NCI-H1092 (cell line): ENCODE measurements around the gene DCBLD2.

ENCODE experiments used
- DNase-seq: peaks from one replicate; lab custom pipeline; 2025; lab: John Stamatoyannopoulos, UW

DCBLD2 gene

DNA sequence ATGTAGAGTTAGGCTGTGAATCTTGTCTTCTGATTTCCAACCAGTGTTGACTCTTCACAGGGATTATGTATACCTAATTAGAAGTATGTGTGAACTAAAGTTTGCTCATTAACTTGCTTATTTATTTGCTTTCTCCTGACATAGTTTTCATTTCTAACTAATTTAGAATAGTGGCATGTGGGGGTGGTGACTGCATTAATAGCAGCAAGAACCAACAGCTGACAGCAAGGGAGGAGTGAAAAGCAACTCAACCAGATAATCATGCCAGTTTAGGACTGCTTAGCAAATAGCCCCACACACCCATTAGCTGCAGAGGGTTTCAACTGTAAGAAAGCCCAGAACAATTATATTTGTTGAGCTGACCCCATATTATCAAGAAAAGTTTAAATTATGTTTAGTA lies 134.6 kb downstream of the DCBLD2 start:
- DNase-seq: no peak

DNA sequence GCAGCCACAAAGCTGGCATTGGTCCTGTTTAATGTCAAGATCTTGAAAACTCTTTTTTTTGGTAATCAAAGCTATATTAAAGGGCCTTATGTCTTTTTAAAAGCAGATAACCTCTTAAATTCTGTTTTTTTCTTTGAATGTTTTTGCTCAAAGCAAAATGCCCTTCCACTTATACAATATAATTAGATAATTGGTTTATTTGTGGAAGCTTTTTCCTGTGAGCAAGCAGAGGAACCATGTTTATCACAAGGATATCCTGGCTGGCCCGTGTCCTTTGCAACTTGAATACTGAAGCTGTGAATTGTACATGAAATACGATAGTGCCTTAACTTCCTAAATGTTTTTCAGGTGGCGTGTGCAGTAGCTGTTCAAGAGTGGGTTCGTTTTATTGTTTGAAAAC lies 135.8 kb downstream of the DCBLD2 start:
- DNase-seq: no peak

DNA sequence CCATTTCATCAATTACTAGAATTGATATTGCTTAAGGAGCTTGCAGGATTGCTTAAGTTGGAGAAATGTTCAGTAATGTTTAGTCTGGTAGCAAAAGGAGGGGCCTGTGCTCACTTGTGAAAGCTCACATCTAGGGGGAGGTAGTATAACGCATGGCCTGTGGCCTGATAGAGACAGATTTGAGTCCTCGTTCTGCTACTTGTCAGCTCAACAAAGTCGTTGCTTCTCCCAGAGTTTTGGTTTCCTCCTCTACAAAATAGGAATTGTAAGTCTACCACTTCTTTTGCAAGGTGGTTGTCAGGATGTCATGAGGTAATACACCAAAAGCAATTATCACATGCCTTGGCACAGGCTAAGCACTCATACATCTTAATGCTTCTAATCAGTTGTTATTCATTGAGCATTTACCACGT lies 137.0 kb downstream of the DCBLD2 start:
- no peak for DNase-seq

DNA sequence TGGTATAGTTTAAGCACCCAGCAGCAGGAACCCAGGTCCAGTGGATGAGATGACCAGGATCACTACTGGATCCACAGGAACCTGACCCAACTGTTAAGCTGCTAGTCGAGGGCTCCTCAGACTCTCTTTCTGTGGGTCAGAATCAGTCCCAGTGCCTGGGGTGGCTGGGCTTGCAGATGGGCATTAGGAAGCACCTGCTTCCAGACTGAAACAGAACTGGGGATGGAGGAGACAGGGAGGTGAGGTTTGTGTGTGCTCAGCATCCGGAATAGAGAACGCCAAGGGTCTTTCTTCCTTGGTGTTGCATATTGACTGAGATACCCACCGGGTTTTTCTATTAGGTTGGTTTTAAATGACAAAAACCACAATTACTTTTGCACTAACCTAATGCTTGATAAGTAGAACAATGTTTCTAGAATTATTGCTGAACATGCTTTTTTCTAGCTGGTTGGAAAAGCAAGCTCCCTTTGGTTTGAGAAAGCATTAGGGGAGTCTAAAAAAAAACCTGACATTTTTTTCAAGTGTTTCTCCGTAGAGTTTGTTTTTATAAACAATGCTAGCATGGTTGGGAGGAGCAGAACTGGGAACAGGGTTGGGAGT lies 137.6 kb downstream of the DCBLD2 start:
- DNase-seq: no peak

DNA sequence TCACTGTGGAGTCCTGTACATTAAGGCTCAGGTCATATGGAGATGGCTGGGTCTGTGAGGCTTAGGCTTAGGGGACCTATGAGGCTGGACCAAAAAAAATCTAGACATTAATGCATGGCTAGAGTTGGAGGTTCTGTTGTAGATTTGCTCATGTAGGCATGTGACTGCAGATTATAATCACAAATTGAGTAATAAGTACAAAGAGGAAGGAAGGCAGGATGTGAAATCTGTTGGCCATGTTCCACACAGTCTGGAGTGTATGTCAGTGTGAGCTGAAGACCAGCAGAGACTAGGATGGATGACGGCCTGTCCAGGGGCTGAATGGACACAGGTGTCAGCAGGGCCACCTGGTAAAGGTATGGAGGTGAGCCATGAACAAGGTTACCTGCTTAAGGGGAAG lies 138.4 kb downstream of the DCBLD2 start, which contains the start of gene ST3GAL6:
Gene ST3GAL6 (plus strand): TSS at position 265 of the 400 bp plus-strand sequence. CDS start 5,101 bp downstream, outside the sequence.
- DNase-seq: no peak

DNA sequence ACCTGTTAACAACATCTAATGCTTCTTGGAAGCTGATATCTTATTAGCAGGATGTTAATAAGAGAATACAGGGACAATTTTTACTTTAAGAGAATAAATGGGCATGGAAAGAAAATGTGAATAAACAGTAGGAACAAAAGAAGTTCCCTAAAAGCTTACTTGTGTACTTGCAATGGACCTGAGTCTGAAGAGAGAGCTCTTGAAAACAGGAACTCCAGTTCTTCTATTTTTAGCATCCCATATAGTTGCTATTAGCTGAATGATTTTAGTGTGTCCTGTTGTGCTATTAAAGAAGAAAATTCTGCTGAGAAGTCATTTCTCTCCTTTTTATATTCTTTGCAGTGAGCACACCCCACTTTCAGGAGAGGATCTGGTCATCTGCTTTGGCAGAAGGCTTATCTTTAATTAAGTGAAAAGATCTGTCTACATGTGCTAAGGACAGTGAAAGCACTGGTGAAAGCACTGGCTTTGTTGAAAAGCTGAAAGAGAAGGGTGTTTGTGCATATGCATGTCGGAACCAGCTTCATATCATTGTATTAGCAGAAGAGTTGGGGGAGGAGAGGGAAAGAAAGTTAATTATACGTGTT lies 139.8 kb downstream of the DCBLD2 start:
- no peak for DNase-seq

DNA sequence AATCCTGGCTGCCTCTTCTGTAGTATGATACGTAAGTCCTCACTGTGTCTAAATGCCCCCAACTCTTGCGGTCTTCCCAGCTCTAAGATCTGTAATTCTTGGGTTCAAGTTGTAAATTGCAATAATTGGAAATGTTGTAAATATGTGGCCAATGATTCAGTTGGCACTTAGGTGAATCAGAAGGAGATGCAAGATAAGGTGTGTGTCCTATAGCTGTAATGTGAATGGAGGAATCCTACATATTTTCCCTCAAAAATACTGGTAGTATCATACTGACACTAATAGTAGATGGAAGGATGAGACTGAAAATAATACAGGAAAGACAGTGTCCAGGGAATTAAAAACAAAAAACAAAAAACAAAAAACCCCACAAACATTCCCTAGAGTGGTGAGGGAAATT lies 141.9 kb downstream of the DCBLD2 start:
- DNase-seq: no peak

DNA sequence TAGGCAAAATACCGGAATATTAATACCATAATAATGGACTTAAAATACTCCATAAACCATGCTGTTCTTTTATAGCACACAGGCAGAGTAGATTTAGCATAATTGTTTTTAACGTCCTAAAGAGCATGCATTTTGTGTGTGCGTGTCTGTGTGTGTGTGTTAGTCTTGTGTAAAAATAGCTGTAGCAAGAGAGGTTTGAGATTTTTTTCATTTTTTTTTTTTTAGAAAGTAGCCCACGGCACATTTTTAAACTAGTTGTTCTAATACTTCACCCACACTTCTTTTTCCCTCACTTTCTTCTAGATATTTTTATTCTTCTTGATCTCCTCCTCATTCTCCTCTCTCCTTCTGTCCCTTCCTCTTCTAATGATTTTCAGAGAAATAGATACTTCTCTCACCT lies 145.9 kb downstream of the DCBLD2 start:
- DNase-seq: no peak

DNA sequence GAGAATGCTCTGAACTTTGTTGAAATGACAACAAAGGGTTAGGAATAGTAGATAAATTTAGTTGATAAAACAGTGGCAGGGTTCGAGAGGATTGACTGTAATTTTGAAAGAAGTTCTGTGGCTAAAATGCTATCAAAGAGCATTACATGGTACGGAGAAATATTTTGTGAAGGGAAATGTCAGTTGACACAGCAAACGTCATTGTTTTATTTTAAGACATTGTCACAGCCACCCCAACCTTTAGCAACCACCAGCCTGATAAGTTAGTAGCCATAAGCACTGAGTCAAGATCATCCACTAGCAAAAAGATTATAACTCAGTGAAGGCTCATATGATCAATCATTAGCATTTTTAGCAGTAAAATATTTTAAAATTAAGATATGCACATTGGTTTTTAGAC lies 147.0 kb downstream of the DCBLD2 start:
- DNase-seq: no peak

DNA sequence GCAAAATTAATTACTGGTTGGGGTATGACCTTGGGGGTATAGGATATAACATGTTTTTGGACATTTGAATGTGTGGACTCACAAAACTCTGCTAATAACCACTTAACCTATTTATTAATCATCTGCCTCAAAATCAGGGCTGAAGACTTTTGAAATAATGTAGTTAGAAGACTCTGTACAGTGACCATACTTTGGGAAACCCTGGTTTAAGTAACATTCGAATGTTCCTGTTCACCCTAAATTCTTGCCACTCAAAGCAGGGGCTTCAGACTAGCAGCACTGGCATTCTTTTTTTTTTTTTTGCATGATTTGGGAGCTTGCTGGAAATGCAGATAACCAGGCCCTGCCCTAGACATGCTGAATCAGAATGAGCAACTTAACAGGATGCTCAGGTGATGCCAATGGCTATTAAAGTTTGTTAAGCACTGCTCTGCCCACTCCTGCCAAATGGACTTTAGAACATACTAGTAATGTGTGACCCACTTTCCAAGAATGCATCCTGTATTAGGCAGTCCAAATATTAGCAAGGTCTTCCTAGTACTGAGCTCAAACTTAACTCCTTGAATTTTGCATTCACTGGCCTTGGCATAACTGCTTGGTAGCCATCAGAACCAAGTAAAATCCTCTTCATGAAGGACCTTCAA lies 151.1 kb downstream of the DCBLD2 start:
- no peak for DNase-seq

DNA sequence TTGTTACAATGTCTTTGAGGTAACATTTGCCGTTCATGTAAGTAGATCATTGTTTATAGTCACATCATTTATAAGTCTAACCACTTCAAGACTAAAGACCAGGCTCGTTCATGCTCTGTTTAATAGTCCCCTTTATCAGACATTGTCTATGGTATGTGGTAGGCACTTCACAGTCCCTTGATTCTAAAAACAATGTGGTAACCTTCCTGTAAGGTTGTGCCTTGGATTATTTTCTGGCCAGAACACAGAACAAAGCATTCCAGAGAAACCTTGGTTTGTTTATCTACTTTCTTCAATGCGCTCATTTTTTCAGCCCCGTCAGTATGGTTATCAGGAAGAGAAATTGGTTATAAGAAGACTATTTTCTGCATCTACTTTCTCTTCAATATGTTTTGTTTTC lies 154.6 kb downstream of the DCBLD2 start:
- DNase-seq: no peak

DNA sequence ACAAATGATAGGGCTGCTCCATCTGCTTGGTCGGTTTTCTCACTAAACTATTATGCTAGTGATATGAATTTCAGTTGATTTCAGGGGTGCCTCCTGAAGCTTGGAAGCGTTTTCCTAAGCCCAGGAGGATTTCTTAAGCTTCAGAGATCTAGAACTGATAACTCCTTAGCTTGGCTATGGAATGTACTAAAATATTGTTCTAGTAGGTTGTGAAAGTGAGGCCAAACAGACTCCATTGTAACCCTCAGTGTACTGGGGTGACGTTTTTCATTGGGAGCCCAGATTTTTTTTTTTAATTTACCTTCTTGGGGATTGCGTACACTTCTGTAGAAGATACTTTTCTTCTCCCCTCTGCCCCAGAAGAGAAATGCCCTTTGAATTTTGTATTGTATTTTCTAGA lies 155.4 kb downstream of the DCBLD2 start:
- DNase-seq: no peak
